ENCODE measurements around the gene KRT86.

- no peak for TF ChIP-seq CTCF (IDR thresholded peaks at IDR 0.05)
- no peak for TF ChIP-seq EZH2phosphoT487 (IDR thresholded peaks at IDR 0.05)
These were observed 42.2 kb upstream of the KRT86 start for GRCh38 chr12:52232203-52232673.
